Measurements from ENCODE around the gene CYS1.
A peak's percentile ranks its signal among the peaks of the same experiment; 100 is the strongest.
"Not testable (repeated sequence)": the region's sequence is repeated elsewhere in the genome, so short reads cannot be mapped to it uniquely, and the experiment has no call there.

The CYS1 gene

GRCh38 chr2:10032746-10033105 lies 47.5 kb downstream of the CYS1 start:
- Mint-ChIP-seq H3K4me1 (peaks cover 12% of the 10 kb centered on the region), H3K27ac (no peak overlapping the region), H3K36me3 (ENCODE audit: low read depth) (no peaks in the 10 kb centered on the region), H3K9me3 (no peaks in the 10 kb centered on the region), H3K27me3 (ENCODE audit: low read depth) (peaks cover 5% of the 10 kb centered on the region), H3K4me3 (no peak overlapping the region)
- TF ChIP-seq CTCF (IDR thresholded peaks at IDR 0.05; ENCODE audit: unreplicated experiment in 3 of 3): no peak

GRCh38 chr2:10031886-10032745 lies 48.1 kb downstream of the CYS1 start:
- peaks cover 3% of the 10 kb centered on the region for H3K27me3 Mint-ChIP-seq (ENCODE audit: low read depth)
- no peaks in the 10 kb centered on the region for H3K9me3 Mint-ChIP-seq
- H3K27ac Mint-ChIP-seq: no peak overlapping the region
- H3K4me1 Mint-ChIP-seq: peaks cover 12% of the 10 kb centered on the region
- no peak for TF ChIP-seq CTCF (IDR thresholded peaks at IDR 0.05; ENCODE audit: unreplicated experiment in 3 of 3)
- no peak overlapping the region for H3K4me3 Mint-ChIP-seq
- no peaks in the 10 kb centered on the region for H3K36me3 Mint-ChIP-seq (ENCODE audit: low read depth)

- H3K36me3 Mint-ChIP-seq (ENCODE audit: low read depth); H3K9me3 Mint-ChIP-seq; H3K4me3 Mint-ChIP-seq; H3K27me3 Mint-ChIP-seq (ENCODE audit: low read depth): not testable (repeated sequence)
- Mint-ChIP-seq H3K27ac (peak overlapping the region in 2 of 3 experiments; percentile 32 to 73), H3K4me1 (peaks cover 12% of the 10 kb centered on the region)
Measured at GRCh38 chr2:10030798-10031197, 49.4 kb downstream of the CYS1 start.

GRCh38 chr2:10030311-10030736 lies 49.9 kb downstream of the CYS1 start:
- H3K36me3 Mint-ChIP-seq (ENCODE audit: low read depth): no peaks in the 10 kb centered on the region
- H3K4me3 Mint-ChIP-seq: peak overlapping the region; percentile 9 to 52 (median 26)
- peaks cover 3% of the 10 kb centered on the region for H3K27me3 Mint-ChIP-seq (ENCODE audit: low read depth)
- peak overlapping the region; percentile 32 to 73 (median 53) for H3K27ac Mint-ChIP-seq
- TF ChIP-seq CTCF (IDR thresholded peaks at IDR 0.05; ENCODE audit: unreplicated experiment in 3 of 3): no peak
- H3K9me3 Mint-ChIP-seq: no peaks in the 10 kb centered on the region
- H3K4me1 Mint-ChIP-seq: peaks cover 12% of the 10 kb centered on the region

GRCh38 chr2:10029875-10030223 lies 50.4 kb downstream of the CYS1 start:
- no peak for TF ChIP-seq CTCF (IDR thresholded peaks at IDR 0.05; ENCODE audit: unreplicated experiment in 3 of 3)
- H3K4me1 Mint-ChIP-seq: peaks cover 12% of the 10 kb centered on the region
- no peaks in the 10 kb centered on the region for H3K36me3 Mint-ChIP-seq (ENCODE audit: low read depth)
- peak overlapping the region in 1 of 3 experiments; percentile 23 for H3K4me3 Mint-ChIP-seq
- H3K27ac Mint-ChIP-seq: peak overlapping the region; percentile 32 to 73 (median 53)
- H3K27me3 Mint-ChIP-seq (ENCODE audit: low read depth): peaks cover 3% of the 10 kb centered on the region
- no peaks in the 10 kb centered on the region for H3K9me3 Mint-ChIP-seq

GRCh38 chr2:10028988-10029874 lies 51.0 kb downstream of the CYS1 start:
- Mint-ChIP-seq H3K4me1 (peaks cover 12% of the 10 kb centered on the region), H3K27me3 (ENCODE audit: low read depth) (peaks cover 4% of the 10 kb centered on the region), H3K36me3 (ENCODE audit: low read depth) (no peaks in the 10 kb centered on the region), H3K27ac (peak overlapping the region in 2 of 3 experiments; percentile 53 to 73), H3K4me3 (no peak overlapping the region), H3K9me3 (no peaks in the 10 kb centered on the region)
- no peak for TF ChIP-seq CTCF (IDR thresholded peaks at IDR 0.05; ENCODE audit: unreplicated experiment in 3 of 3)

Measured in nephron (organoid).